Smooth muscle cell of the brain vasculature (primary cell): ENCODE data around the gene STARD7.
"Not testable (repeated sequence)": the region's sequence is repeated elsewhere in the genome, so short reads cannot be mapped to it uniquely, and the experiment has no call there.

Source experiments
- DNase-seq: peaks from one replicate; pipeline ENCODE4 v3.0.0-alpha.2; 2012; ENCODE audit warnings: low read depth, low spot score

STARD7 gene

GRCh38 chr2:96148410-96149217, 60.0 kb downstream of the STARD7 start:
- peak; percentile 77 for DNase-seq

GRCh38 chr2:96147593-96148201, 60.9 kb downstream of the STARD7 start:
- no peak for DNase-seq

- DNase-seq: no peak
Observed at GRCh38 chr2:96146881-96147592, 61.6 kb downstream of the STARD7 start.

GRCh38 chr2:96146153-96146880, 62.3 kb downstream of the STARD7 start:
- DNase-seq: no peak

GRCh38 chr2:96145848-96146152, 62.8 kb downstream of the STARD7 start:
- DNase-seq: no peak

GRCh38 chr2:96145036-96145847, 63.4 kb downstream of the STARD7 start, which contains the start of gene DUSP2:
TSS of gene DUSP2 (minus strand) at chr2:96145440. CDS start at chr2:96145354, 86 bp downstream.
- DNase-seq: no peak

GRCh38 chr2:96144481-96145035, 64.1 kb downstream of the STARD7 start:
- no peak for DNase-seq

GRCh38 chr2:96143848-96144480, 64.7 kb downstream of the STARD7 start:
- no peak for DNase-seq

- DNase-seq: no peak
Observed at GRCh38 chr2:96143231-96143847, 65.3 kb downstream of the STARD7 start.

- DNase-seq: no peak
Observed at GRCh38 chr2:96142217-96143113, 66.2 kb downstream of the STARD7 start.

- not testable (repeated sequence) for DNase-seq
Observed at GRCh38 chr2:96141624-96141967, 67.0 kb downstream of the STARD7 start.

GRCh38 chr2:96140941-96141623, 67.5 kb downstream of the STARD7 start:
- no peak for DNase-seq

- DNase-seq: no peak
Observed at GRCh38 chr2:96139181-96139758, 69.4 kb downstream of the STARD7 start.

GRCh38 chr2:96138179-96139145, 70.2 kb downstream of the STARD7 start, which contains the start of gene ASTL:
TSS of gene ASTL (minus strand) at chr2:96138502. CDS start at chr2:96138436, 66 bp downstream.
- no peak for DNase-seq

GRCh38 chr2:96137321-96138178, 71.1 kb downstream of the STARD7 start:
- DNase-seq: no peak
